Measurements from ENCODE around the gene PRR13.
"Not testable (repeated sequence)": the region's sequence is repeated elsewhere in the genome, so short reads cannot be mapped to it uniquely, and the experiment has no call there.

Gene PRR13, protein sequence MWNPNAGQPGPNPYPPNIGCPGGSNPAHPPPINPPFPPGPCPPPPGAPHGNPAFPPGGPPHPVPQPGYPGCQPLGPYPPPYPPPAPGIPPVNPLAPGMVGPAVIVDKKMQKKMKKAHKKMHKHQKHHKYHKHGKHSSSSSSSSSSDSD

GRCh38 chr12:53441040-53441833 lies at the start of gene PRR13:
Gene PRR13, plus strand, starts transcription at chr12:53441734. Its CDS starts 981 bp downstream, at chr12:53442715.
- peak; percentile 97 to 98 for DNase-seq (ENCODE audit: low read depth in 2 of 2)

DNA sequence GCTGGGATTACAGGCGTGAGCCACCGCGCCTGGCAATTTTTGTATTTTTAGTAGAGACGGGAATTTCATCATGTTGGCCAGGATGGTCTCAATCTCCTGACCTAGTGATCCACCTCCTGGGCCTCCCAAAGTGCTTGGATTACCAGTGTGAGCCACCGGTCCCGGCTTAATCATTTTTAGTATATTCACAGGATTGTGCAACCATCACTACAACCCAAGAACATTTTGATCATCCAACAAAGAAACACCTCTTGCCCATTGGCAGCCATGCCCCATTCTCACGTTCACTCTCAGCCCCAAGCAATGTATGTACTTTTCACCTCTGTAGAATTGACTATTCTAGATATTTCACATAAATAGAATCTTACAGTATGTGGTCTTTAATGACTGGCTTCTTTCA lies 41.6 kb upstream of the PRR13 start:
- DNase-seq (ENCODE audit: low read depth in 2 of 2), result no peak

DNA sequence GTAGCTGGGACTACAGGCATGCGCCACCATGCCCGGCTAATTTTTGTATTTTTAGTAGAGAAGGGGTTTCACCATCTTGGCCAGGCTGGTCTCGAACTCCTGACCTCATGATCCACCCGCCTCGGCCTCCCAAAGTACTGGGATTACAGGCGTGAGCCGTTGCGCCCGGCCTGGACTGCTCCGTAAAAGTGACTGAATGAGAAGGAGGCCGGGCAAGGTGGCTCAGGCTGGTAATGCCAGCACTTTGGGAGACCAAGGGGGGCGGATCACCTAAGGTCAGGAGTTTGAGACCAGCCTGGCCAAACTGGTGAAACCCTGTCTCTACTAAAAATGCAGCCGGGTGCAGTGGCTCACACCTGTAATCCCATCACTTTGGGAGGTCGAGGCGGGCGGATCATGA lies 39.2 kb upstream of the PRR13 start:
- not testable (repeated sequence) for DNase-seq (ENCODE audit: low read depth in 2 of 2)

- no peak for DNase-seq (ENCODE audit: low read depth in 2 of 2)
Observed at GRCh38 chr12:53402871-53403270, 38.7 kb upstream of the PRR13 start.

- no peak for DNase-seq (ENCODE audit: low read depth in 2 of 2)
Observed at GRCh38 chr12:53410951-53411350, 30.6 kb upstream of the PRR13 start.

DNA sequence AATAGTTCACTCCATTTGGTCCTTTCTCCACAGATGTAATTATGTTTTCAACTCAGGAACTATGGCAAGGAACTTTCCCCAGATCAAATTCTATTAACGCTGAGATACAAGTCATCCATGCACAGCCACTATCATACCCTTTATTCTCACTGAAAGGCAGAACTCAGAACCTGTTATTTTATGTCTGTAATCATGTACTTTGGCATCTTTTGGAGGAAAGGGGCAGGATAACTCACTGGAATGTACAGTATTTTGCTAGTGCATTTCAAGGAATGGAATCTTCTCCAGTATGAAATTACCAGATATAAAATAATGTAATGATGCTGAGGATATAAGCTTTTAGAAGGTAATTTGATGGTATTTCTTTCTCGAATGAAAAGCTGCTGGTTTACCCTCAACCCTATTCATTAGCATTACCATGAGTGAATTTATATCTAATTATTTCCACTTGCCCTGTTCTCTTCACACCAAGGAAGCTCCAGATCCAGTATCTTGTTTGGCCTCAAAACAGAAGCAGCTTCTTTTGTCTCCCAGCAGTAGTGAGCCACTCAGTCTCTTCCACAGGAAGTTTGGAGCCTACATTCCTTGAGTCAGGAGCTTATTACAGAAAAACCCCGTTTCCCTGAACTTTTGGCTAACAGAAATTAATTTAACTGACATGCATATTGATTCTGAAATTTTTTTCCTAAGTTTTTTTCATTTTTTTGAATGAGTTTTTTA lies 27.9 kb upstream of the PRR13 start:
- no peak for DNase-seq (ENCODE audit: low read depth in 2 of 2)

GRCh38 chr12:53414756-53415417 lies 26.6 kb upstream of the PRR13 start:
- DNase-seq (ENCODE audit: low read depth in 2 of 2), result no peak

- not testable (repeated sequence) for DNase-seq (ENCODE audit: low read depth in 2 of 2)
Observed at GRCh38 chr12:53415752-53416389, 25.7 kb upstream of the PRR13 start.

DNA sequence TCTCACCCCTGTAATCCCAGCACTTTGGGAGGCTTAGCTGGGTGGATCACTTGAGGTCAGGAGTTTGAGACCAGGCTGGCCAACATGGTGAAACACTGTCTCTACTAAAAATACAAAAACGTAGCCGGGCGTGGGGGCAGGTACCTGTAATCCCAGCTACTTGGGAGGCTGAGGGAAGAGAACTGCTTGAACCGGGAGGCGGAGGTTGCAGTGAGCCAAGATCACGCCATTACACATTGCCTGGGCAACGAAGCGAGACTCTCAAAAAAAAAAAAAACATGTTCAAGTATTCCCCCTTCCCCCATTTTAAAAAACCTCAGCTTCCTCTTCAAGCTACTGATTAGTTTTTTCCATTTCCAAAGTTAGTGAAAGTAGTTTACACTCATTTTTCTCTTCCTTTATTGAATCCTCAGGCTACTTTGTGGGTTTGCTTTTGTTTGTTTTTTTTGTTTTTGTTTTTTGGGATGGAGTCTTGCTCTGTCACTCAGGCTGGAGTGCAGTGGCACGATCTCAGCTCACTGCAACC lies 24.2 kb upstream of the PRR13 start:
- not testable (repeated sequence) for DNase-seq (ENCODE audit: low read depth in 2 of 2)

DNA sequence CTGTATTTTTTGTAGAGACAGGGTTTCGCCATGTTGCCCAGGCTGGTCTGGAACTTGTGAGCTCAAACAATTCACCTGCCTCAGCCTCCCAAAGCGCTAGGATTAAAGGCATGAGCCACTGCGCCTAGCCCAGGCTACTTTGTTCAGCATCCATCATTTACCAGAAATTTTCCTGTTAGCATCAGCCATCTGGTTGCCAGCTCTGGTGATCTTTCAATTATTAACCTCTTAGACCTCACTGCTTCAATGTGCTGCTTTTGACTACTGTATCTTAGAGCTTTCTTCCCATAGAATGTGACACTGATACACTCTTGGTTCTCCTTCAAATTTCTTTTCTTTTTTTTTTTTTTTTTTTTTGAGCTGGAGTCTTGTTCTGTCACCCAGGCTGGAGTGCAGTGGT lies 23.3 kb upstream of the PRR13 start:
- DNase-seq (ENCODE audit: low read depth in 2 of 2), result no peak

DNA sequence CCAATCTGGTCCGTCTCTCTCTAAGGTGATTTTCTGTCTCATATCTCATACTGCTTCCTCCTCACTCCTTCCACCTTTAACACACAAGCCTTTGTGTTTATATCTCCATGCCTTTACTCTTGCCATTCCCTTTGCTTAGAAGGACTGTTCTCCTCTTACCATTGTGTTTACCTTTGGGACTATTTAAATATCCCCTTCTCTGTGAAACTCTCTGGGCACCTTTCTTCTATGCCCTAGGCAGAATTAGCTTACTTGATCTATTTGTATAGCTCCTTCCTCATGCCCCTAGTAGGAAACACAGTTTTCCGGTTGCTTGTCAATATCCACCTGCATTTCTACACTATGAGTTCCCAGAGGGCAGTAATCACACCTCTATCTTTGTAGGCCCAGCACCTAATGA lies 21.8 kb upstream of the PRR13 start:
- no peak for DNase-seq (ENCODE audit: low read depth in 2 of 2)

DNA sequence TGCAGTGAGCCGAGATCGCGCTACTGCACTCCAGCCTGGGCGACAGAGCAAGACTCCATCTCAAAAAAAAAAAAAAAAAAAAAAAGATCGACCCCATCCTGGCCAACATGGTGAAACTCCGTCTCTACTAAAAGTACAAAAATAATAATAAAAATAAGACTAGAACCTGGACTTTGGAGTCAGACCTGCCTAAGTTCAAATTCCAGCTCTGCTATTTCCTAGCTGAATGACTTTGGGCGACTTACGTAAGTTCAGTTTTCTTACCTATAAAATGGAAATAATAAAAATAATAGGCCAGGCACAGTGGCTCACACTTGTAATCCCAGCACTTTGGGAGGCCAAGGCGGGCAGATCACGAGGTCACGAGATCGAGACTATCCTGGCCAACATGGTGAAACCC lies 19.3 kb upstream of the PRR13 start:
- DNase-seq (ENCODE audit: low read depth in 2 of 2), result not testable (repeated sequence)

GRCh38 chr12:53423597-53423996 lies 17.9 kb upstream of the PRR13 start, which contains the start of gene AMHR2:
Gene AMHR2, plus strand, starts transcription at chr12:53423855. Its CDS starts 80 bp downstream, at chr12:53423935.
- DNase-seq (ENCODE audit: low read depth in 2 of 2), result no peak

DNA sequence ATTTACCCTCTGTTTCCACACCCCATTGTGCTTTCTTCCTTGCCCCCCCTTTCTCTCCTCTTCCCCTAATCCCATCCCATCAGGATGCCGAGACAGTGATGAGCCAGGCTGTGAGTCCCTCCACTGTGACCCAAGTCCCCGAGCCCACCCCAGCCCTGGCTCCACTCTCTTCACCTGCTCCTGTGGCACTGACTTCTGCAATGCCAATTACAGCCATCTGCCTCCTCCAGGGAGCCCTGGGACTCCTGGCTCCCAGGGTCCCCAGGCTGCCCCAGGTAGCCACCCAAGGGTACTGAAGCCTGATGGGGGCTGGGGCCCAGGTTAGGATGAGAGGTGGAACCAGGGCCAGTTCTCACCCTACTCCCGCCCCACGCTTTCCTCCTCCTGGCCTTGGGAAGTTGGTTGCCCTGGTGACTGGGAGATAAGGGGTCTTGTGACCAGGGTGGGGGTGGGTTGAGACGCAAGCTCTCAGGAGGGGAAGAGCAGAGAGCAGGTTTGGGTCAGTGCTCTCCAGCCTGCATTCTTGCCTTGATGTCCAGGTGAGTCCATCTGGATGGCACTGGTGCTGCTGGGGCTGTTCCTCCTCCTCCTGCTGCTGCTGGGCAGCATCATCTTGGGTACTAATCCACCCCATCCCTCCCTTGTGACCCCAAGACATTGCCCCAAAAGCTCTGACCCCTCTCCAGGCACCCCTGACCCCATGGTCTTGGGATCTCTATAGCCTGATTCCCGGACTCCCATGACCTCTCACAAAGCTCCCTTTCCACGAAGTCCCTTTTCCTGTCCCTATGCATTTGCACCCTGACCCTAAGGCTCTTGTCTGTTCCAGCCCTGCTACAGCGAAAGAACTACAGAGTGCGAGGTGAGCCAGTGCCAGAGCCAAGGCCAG lies 16.7 kb upstream of the PRR13 start:
- DNase-seq (ENCODE audit: low read depth in 2 of 2), result no peak

- no peak for DNase-seq (ENCODE audit: low read depth in 2 of 2)
Observed at GRCh38 chr12:53425515-53426150, 15.9 kb upstream of the PRR13 start.

DNA sequence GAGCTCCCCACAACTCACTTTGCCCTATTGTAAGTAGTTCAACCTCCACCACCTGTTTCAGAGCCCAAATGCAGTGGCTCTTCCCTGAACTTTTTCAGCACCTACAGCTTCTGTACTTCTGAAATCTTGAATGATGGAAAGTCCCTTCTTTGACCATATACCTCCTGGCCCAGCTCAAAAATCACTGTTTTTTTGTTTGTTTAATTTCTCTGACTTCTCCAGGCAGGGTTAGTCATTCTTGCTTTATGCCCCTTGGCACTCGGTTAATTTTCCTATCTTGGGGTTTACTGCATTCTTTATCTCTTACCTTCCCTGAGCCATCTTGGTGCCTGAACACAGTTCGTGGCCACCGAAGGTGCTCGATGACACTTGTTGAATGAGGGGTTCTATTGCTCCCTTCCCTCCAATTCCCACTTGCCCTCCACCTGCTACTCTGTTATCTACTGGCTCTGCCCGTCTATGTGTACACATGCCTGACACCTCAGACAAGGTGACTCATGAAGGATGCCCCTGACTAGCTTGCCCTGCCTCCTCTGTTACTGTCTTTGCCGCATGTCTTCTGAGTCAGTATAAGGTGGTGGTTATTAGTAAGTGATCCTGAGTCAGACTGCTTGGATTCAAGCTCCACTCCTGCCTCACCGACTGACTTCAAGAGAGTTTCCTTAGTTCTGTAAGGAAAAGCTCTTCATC lies 13.5 kb upstream of the PRR13 start:
- DNase-seq (ENCODE audit: low read depth in 2 of 2), result no peak

- DNase-seq (ENCODE audit: low read depth in 2 of 2), result no peak
Observed at GRCh38 chr12:53428741-53429140, 12.8 kb upstream of the PRR13 start.

- DNase-seq (ENCODE audit: low read depth in 2 of 2), result no peak
Observed at GRCh38 chr12:53430116-53430515, 11.4 kb upstream of the PRR13 start.

GRCh38 chr12:53431187-53431586 lies 10.3 kb upstream of the PRR13 start:
- DNase-seq (ENCODE audit: low read depth in 2 of 2), result no peak
